Activated CD4-positive, alpha-beta T cell treated with anti-CD3 and anti-CD28 coated beads, Interleukin-2, amount 50 U/mL, for 48 hours (primary cell): Measurements from ENCODE around the gene SMIM32.

ENCODE experiments used
- DNase-seq, 2 experiments: peaks; one replicate each; pipeline ENCODE4 v3.0.0-alpha.2; 2020

The SMIM32 gene

DNA sequence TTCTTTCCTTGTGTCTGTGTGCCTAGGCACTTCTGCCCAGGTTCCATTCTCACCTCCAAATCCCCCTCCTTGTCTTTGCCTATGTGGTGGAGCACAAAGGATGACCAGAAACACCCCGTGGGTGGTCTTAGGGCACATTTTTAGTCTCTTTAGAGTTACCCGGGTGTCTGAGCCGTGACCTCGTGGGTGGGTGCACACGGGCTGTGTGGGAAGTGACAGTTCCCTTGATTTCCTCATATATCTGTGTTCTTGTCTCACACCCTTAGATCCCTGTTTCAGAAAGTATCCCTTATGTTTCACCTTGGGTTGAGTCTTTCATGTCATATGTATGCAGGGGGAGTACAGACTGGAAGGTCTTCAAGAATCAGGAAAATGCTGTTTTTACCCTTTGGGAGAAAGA is 13.4 kb upstream of the SMIM32 start:
- no peak for DNase-seq

DNA sequence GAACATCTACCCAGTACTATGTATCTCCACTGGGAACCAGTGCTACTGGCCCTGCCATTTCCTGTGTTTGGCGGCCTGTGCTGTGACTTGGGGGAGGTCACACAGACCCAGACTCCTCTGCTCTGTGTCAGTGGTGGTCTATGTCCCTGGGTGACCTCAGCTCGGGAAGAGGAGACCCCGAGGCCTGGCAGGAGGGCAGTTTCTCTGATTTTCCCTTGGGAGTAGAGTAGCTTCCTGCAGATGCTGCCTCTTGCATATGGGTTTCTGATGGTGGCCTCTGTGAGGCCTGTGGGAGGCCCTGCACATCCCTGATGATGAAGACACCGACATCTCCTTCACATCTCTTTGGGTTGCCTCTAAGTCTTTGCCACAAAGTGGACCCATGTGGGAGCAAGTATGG is 13.0 kb upstream of the SMIM32 start:
- no peak for DNase-seq

- DNase-seq = no peak
Measured at GRCh38 chr5:136205061-136205702, 12.2 kb upstream of the SMIM32 start.

DNA sequence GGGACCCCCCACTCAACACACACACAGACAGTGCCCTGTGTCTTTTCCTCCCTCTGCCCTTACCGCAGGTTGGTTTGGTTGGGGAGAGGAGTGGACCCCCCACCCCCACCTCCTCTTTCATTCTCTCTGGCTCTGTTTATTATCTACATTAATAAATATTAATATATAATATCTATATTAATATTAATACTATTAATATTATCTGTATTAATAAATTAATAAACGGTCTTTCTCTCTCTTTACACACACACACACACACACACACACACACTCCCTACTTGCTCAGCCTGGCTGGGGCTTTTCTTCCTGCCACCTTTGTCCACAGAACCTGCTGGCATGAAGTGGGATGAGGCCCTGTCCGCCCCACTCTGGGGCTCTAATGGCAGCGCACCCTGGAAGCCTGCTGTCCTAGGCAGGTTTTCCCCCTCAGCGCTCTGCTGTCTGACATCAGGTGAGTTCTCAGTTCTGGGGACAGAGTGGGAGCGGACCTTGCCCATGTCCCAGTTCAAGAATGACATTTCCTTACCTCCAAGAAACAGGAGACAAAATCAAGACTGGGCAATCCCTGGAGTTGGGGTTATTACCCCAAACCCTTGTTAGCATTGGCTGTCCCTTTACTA is 10.5 kb upstream of the SMIM32 start:
- DNase-seq = no peak

DNA sequence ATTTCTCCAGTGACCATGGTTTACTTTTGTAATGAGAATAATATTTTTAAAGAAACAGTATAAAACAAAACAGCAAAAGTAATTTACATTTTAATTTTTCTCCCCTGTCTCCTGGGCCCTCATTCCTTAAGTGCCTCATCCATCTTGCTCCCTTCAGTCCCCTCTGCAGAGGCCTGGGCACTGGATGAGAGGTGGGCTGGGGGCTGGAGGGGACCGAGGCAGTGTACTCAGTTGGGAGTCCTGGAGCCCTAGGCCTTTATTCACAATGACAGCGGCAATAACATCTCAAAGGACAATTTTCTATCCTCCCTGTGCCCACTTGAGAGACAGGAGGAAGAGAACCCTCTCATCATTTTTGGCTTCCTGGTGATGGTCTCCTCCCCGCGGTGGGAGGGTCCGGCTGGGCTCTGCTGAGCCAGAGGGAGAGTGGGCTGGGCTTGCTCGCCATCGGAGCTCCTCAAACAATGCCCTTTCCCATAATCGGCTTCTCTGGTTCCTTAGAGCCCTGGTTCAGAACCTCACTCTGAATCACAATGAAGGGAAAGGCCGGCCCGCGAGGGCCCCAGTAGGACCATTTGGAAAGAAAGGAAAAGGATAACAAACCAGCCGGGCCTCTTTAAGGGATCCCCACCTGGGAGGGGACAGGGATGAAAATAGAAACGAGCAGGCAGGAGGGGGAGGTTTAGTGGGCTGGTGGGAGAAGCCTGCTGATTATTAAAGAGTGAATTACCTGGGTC is 9.7 kb upstream of the SMIM32 start:
- DNase-seq = no peak

DNA sequence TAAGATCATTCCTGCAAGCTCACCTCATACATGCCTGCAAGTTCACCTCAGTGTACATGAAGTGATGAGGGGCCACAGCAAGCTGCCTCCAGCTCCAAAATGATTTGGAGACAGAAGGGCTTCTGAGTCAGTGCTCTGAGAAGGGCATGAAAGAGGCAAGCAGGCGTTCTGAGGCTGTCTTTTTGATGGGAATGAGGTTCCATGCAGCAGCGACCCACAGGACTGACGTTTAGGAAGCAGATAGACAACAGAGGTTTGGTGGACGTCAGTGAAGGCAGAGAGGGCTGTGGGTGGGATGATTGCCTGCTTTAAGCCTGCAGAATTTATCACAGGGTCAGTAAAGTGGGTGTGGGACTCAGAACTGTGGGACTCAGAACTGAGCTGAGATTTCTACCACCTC is 8.9 kb upstream of the SMIM32 start:
- no peak for DNase-seq

DNA sequence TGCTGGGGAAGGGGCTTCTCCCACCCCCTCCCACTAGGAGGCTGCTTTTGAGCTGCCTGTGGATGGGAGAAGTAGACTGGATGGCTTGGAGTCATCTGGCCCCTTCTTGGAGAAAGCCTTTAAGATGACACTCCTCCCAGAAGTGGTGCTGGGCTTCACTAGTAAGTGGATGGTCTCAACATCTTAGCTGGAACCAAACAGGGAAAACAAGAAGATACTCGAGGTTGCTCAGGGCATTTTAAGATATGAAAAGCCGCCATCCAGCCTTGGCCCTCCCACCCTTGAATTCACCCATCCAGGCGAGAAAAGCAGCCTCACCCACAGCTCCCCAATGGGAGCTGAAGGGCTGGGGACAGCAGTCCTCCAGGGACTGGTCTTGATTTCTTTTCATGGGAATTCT is 7.8 kb upstream of the SMIM32 start:
- no peak for DNase-seq

DNA sequence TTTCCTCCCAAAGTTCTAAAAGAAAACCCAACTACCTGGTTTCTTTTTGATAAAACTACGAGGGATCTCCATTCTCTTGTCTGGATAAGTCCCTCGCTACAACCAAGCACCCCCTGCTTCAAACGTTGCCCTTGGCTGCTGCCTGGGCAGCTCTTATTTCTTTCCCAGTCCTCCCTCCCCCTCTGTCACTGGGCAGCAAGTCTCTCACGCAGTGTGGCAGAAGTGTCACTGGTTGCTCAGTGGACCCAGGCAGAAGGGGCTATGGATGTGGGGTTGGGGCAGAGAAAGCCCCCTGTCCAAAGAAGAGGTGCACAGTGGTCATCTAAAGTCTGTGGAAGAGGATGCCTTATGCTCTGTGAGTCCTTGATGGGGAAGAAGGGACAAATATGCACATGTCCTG is 7.2 kb upstream of the SMIM32 start:
- DNase-seq = no peak

DNA sequence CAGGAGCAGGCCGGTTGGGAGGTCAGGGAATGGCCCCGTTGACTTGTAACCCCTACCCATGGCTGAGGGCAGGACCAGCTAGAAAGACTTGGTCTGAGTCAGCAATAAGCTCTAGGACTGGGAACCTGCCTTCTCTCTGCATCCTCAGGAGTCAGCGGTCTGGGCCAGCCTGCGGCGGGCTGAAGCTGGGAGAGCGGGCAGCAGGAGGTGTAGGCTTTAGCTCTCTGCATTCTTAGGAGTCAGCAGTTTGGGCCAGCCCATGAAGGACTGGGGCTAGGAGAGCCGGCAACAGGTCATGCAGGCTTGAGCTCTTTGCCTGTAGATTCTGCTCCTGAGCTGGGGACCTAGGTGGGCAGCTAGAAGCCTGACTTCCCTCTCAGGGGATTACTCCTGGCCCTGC is 6.4 kb upstream of the SMIM32 start:
- no peak for DNase-seq

- DNase-seq = no peak
Measured at GRCh38 chr5:136198453-136198852, 5.5 kb upstream of the SMIM32 start.

DNA sequence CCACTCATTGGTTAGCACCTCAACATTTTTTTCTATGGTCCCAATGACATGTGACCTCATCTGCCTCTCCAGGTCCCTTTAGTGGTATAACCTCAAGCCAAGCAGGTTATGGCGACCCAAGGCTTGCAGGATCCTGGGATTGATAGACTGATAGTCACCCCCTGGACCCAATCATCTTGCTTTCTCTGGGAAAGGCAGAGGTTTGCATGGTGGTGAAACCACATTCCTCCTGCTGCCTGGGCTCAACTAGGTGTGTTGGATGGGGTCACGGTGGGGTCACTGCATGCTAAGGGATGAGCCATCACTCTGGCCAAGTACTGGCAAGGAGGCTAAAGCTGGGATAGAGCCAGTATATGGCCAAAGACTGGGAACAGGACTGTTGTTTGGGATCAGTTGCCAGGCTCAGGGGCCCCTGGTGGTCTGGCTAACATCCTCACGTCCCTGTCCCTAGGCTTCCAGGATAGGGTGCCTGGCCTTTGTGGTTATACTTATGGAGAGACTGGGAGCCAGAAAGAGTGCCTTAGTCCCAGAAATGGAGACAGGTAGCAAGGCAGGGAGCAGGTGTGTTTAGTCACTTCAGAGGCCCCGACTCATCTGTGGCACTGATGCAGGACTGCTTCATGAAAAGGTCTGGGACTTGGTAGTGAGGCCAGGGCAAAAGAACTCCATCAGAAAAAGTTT is 4.6 kb upstream of the SMIM32 start:
- DNase-seq = no peak

- no peak for DNase-seq
Measured at GRCh38 chr5:136195971-136196820, 3.2 kb upstream of the SMIM32 start.

GRCh38 chr5:136194576-136194975 is 1.6 kb upstream of the SMIM32 start:
- no peak for DNase-seq

GRCh38 chr5:136193322-136193935 is 467 bp upstream of the SMIM32 start:
- no peak for DNase-seq

DNA sequence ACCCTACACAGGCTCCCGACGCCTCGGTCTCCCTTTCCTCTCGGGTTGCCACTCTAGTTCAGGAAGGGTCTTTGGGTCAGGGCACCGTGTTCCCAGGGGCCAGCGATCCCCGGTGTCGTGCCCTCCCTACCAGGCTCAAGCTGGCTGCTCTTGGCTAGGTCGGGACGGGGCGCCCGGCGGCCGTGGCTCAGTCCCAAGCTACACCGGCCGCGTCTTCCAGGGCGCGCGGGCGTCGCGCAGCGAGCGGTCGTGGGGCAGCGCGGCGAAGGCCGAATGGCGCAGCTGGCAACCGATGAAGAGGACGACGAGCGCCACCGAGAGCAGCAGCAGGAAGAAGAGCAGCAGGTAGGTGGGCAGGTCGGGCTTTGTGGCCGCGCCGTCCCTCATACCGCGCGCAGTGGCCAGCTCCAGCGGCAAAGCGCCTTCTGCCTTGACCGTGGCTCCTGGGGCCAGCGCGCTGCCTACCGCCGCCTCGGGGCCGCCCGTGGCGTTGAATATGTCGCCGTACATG is 892 bp downstream of the SMIM32 start:
- DNase-seq = no peak

GRCh38 chr5:136191304-136192014 is 1.5 kb downstream of the SMIM32 start:
- DNase-seq = no peak

GRCh38 chr5:136190904-136191303 is 2.1 kb downstream of the SMIM32 start:
- no peak for DNase-seq

DNA sequence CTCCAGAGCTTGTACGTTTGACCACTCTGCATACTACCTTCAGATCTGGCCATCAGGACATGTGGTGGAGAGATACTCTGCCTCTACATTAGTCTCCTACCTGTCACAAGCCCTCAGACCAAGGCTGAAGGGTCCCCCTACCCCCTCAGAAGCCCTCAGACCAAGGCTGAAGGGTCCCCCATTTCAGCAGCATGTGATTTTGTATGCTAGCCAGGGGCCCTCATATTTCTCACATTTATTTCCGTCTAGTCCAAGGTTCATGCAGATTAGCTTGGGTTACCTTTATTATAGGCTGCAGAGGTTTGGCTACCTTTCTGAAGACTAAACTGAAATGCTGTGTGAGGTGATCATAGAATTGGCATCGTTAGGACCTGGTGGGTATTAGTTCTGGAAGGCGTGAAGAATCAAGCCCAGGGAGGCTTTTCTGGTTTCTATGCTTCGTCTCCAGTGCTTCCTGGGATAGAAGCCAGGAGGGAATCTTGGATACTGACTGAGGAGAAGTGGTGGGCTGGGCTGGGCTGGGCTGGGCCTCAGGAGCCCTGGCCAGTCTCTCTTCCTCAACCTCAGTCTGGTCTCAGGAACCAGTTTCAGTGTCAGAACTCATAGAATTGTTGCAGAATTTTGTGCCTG is 2.8 kb downstream of the SMIM32 start:
- DNase-seq = no peak

- no peak for DNase-seq
Measured at GRCh38 chr5:136188859-136189258, 4.1 kb downstream of the SMIM32 start.

DNA sequence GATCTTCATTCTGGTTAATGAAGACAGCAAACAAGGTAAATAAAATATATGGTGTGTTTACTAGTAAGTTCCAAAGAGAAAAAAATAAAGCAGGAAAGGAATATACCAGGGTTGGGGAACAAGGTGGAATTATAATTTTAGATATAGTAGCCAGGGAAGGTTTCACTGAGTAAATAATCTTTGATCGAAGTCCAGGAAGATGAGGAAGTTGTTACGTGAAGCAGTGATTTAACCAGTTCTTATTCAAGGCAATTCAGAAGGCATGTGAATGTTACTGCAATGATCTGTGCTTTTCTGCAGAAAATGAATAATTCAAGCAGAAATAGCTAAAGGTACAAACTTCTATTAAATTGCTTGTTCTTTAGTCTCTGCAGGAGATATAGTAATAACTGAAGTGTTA is 6.2 kb downstream of the SMIM32 start:
- no peak for DNase-seq
